K562 (cell line): Measurements from ENCODE around the gene FRAT1. TPM values are rescaled to one million over a fixed set of nuclear protein-coding genes. Genes with fewer than 3 reads are reported as not detected.

ENCODE experiments used
- ATAC-seq: fragments of 200-7000 bp; cut with Tn5 transposase; 3 replicates; pipeline ENCODE4 v1.9.1; 2020; ENCODE audit warnings: moderate library complexity
- BruUV-seq: library from RNA; stranded (reverse); fragments of 400-500 nt; replicated peaks from 2 replicates; lab custom pipeline; 2021; lab: Mats Ljungman, UMichigan
- CTCF ChIA-PET: fragments of 300-600 bp; formaldehyde crosslinking; extraction: SDS; loops from one replicate; lab custom pipeline; 2021; ENCODE audit warnings: low intra/inter-chr PET ratio; lab: Yijun Ruan, JAX
- POLR2A ChIA-PET: fragments of 300-600, 350-650 bp; sonication (Branson Sonifier 250); formaldehyde crosslinking; extraction: SDS; loops from one replicate; lab custom pipeline; 2021; ENCODE audit warnings: antibody characterized with exemption, inconsistent platforms; lab: Yijun Ruan, JAX
- DNase-seq, 4 experiments: peaks; one replicate each; pipeline versions ENCODE4 v3.0.0 to v3.0.0-alpha.2; 2011 to 2018; ENCODE audit warnings: low spot score in 3 of 4, mixed read lengths in 3 of 4; ENCODE audit errors: extremely low read depth in 1 of 4
- FAIRE-seq: peaks from 2 replicates; lab custom pipeline; 2011; peaks lifted over from hg19 to GRCh38; lab: Jason Lieb, UNC
- H2AFZ ChIP-seq: 2 replicates; pipeline ENCODE4 v1.6.0; 2011; ENCODE audit warnings: low read depth, low read length, control low read depth, inconsistent platforms
- H3K27ac ChIP-seq: fragments of 200-600 bp; 3 replicates; pipeline ENCODE4 v1.8.0; 2011; ENCODE audit warnings: low read depth, mild to moderate bottlenecking, control low read depth, inconsistent platforms, low read length, moderate library complexity, mixed read lengths; ENCODE audit errors: extremely low read depth
- H3K27me3 ChIP-seq, 2 experiments: fragments of 300-600 bp in 1 of 2; 2 replicates in 1 of 2; 3 replicates in 1 of 2; pipeline versions ENCODE4 v1.6.0 to v1.8.0; 2011; ENCODE audit warnings: inconsistent platforms in 2 of 2, low read length in 2 of 2, mild to moderate bottlenecking in 1 of 2, mixed read lengths in 1 of 2, moderate library complexity in 1 of 2; ENCODE audit not compliant: control insufficient read depth in 2 of 2, insufficient read depth in 2 of 2
- H3K36me3 ChIP-seq: fragments of 300-600 bp; 3 replicates; pipeline ENCODE4 v1.8.0; 2011; ENCODE audit warnings: mild to moderate bottlenecking, low read length, inconsistent platforms; ENCODE audit not compliant: control insufficient read depth, insufficient read depth
- H3K4me1 ChIP-seq, 2 experiments: fragments of 200-600 bp in 1 of 2; replicated peaks in 1 of 2; 2 replicates in 1 of 2; 3 replicates in 1 of 2; pipeline versions ENCODE4 v1.5.1 to v1.8.0; 2011; ENCODE audit warnings: inconsistent platforms in 2 of 2, low read length in 2 of 2, mild to moderate bottlenecking in 1 of 2, mixed read lengths in 1 of 2, moderate library complexity in 1 of 2; ENCODE audit not compliant: control insufficient read depth in 2 of 2, insufficient read depth in 2 of 2
- H3K4me2 ChIP-seq: 2 replicates; pipeline ENCODE4 v1.6.1; 2011; ENCODE audit warnings: low read length, control low read depth, inconsistent platforms, mixed read lengths; ENCODE audit not compliant: insufficient read depth
- H3K4me3 ChIP-seq: fragments of 200-600 bp; sonication (generic), shearing (Covaris generic); 2 replicates; pipeline ENCODE4 v1.5.1; 2016; ENCODE audit warnings: control low read depth, inconsistent platforms
- H3K79me2 ChIP-seq: fragments of 200-600 bp; 3 replicates; pipeline ENCODE4 v1.8.0; 2011; ENCODE audit warnings: low read length, inconsistent platforms; ENCODE audit not compliant: control insufficient read depth, insufficient read depth
- H3K9ac ChIP-seq, 2 experiments: 2 replicates each; pipeline versions ENCODE4 v1.6.0 to v1.6.1; 2011; ENCODE audit warnings: low read depth in 2 of 2, low read length in 2 of 2, control low read depth in 1 of 2, inconsistent platforms in 1 of 2, mild to moderate bottlenecking in 1 of 2, mixed read lengths in 1 of 2; ENCODE audit not compliant: insufficient read depth in 1 of 2
- H3K9me1 ChIP-seq: one replicate; pipeline ENCODE4 v1.6.0; 2011; ENCODE audit warnings: inconsistent platforms, mild to moderate bottlenecking, low read length, moderate library complexity; ENCODE audit not compliant: control insufficient read depth, insufficient read depth
- H3K9me3 ChIP-seq: replicated peaks from 2 replicates; pipeline ENCODE4 v1.5.1; 2011; ENCODE audit warnings: low read depth, low read length, inconsistent platforms; ENCODE audit not compliant: control insufficient read depth, insufficient read depth
- H4K20me1 ChIP-seq: replicated peaks from 2 replicates; pipeline ENCODE4 v1.6.1; 2011; ENCODE audit warnings: low read length, inconsistent platforms, mixed read lengths; ENCODE audit not compliant: control insufficient read depth, insufficient read depth
- ATF7 ChIP-seq: fragments of 450-650 bp; IDR thresholded peaks from 2 replicates; pipeline ENCODE4 v1.7.1; 2014; ENCODE audit warnings: mild to moderate bottlenecking, moderate library complexity
- FOXA3 ChIP-seq, 2 experiments: fragments of 450-650 bp in 1 of 2; sonication (generic) in 1 of 2; formaldehyde crosslinking; IDR thresholded peaks in 1 of 2; conservative IDR thresholded peaks in 1 of 2; 2 replicates each; pipeline versions ENCODE4 v1.4.0 to v1.8.0; 2020 to 2022; ENCODE audit warnings: mild to moderate bottlenecking in 2 of 2, missing genetic modification reagents in 1 of 2
- MCM5 ChIP-seq: fragments of 450-650 bp; IDR thresholded peaks from 2 replicates; pipeline ENCODE4 v1.6.1; 2016; ENCODE audit warnings: low read depth
- POLR2H ChIP-seq: IDR thresholded peaks from 2 replicates; pipeline ENCODE4 v1.6.1; 2016; ENCODE audit warnings: missing genetic modification characterization, low read depth, mild to moderate bottlenecking, control low read depth, missing compliant biosample characterization, moderate library complexity
- SRSF3 ChIP-seq: fragments of 200-400 bp; formaldehyde crosslinking; IDR thresholded peaks from 2 replicates; pipeline ENCODE4 v1.6.1; 2016; ENCODE audit warnings: mild to moderate bottlenecking, low read length, moderate library complexity; ENCODE audit not compliant: insufficient read depth
- TEAD4 ChIP-seq, 2 experiments: sonication (generic) in 1 of 2; formaldehyde crosslinking in 1 of 2; IDR thresholded peaks; 2 replicates each; pipeline versions ENCODE4 v1.6.1 to v1.8.0; 2012 to 2022; ENCODE audit warnings: borderline replicate concordance in 1 of 2, inconsistent platforms in 1 of 2, low read length in 1 of 2, mild to moderate bottlenecking in 1 of 2, missing genetic modification reagents in 1 of 2
- ZNF146 ChIP-seq: IDR thresholded peaks from one replicate; pipeline ENCODE4 v1.6.1; 2018; ENCODE audit warnings: missing compliant biosample characterization; ENCODE audit not compliant: unreplicated experiment
- WGBS: fragments of 100-300 bp; shearing (Covaris generic); methylation state at CpG from one replicate; pipeline ENCODE4 v1.1.6; 2016; ENCODE audit warnings: low coverage, mixed read lengths; ENCODE audit not compliant: insufficient coverage; ENCODE audit errors: missing lambda C conversion rate; 5-methylcytosine and 5-hydroxymethylcytosine counted together
- in situ Hi-C: fragments of 300-500 bp; cut with MboI; formaldehyde crosslinking; loops from 4 replicates; pipeline ENCODE4 v1.15.0; 2018; ENCODE audit warnings: inconsistent platforms, mixed read lengths
- intact Hi-C: fragments of 100-400 bp; cut with micrococcal nuclease; formaldehyde crosslinking; loops from 2 replicates; pipeline ENCODE4 v1.14.2; 2022
- polyA plus RNA-seq, 8 experiments: library from polyadenylated mRNA; depleted of rRNA in 4 of 8; stranded (reverse) in 5 of 8; unstranded in 3 of 8; fragments of >200 nt; fragmentation: Nextera tagmentation in 2 of 8; fragmentation: Illumina TruSeq in 1 of 8; extraction: Ambion mirVana in 2 of 8; extraction: Trizol in 1 of 8; gene quantifications; 2 replicates each; pipeline versions ENCODE4 v1.2.1 to v1.2.3, GENCODE V29; 2011 to 2014; ENCODE audit warnings: inconsistent platforms in 1 of 8, missing spikeins in 1 of 8
- total RNA-seq, 7 experiments: library from RNA; depleted of rRNA in 6 of 7; stranded (reverse); fragments of >200 nt in 6 of 7; fragmentation: Illumina TruSeq in 2 of 7; extraction: Trizol in 2 of 7; gene quantifications; 2 replicates each; pipeline versions ENCODE4 v1.2.1 to v1.2.3, GENCODE V29; 2011 to 2021; ENCODE audit warnings: low replicate concordance in 1 of 7
- TF ChIP-seq, protein P1 (sequence below): sonication (generic); formaldehyde crosslinking; IDR thresholded peaks from 2 replicates; pipeline ENCODE4 v1.8.1; 2023; ENCODE audit warnings: mild to moderate bottlenecking, missing genetic modification reagents

FRAT1 gene
- total and polyA plus RNA-seq, 9 of the 15 experiments (the other 6 are each of a cell fraction or from before 2014, with no cell fraction given), result 0.11 to 4.6 (median 1.4) TPM

- no peak for TF ChIP-seq SRSF3
Measured at GRCh38 chr10:97321804-97322190, 2.7 kb downstream of the FRAT1 start (continued).

GRCh38 chr10:97323501-97323900, 4.4 kb downstream of the FRAT1 start:
- H3K9me1 ChIP-seq, result no peaks in the 10 kb centered on the region
- in situ Hi-C loops (no loop called here), intact Hi-C loops (no loop called here)
- CTCF ChIA-PET, result no interaction called here
- no peak overlapping the region for H3K27ac ChIP-seq
- POLR2A ChIA-PET, result interaction anchor here (1.1 to 1.3 kb wide), 2 partner anchors 9 to 66 kb away, joined by 3 to 6 read pairs; no protein-coding TSS in a partner anchor
- H3K9me3 ChIP-seq, result no peaks in the 10 kb centered on the region
- H3K27me3 ChIP-seq, result no peaks in the 10 kb centered on the region
- FAIRE-seq (no peak), ATAC-seq (no peak), DNase-seq (no peak)
- TF ChIP-seq ATF7 (no peak), POLR2H (tag) (no peak), ZNF146 (no peak), FOXA3 (CRISPR knock-in tag; conservative IDR thresholded peaks at IDR 0.05 in 1 of 2, IDR thresholded peaks at IDR 0.05 in 1 of 2) (no peak), TEAD4 (IDR thresholded peaks at IDR 0.05; ENCODE audit: low read length) (no peak), TEAD4 (CRISPR knock-in tag; IDR thresholded peaks at IDR 0.05; ENCODE audit: borderline replicate concordance) (no peak), MCM5 (no peak)
- TF ChIP-seq, protein P1, sequence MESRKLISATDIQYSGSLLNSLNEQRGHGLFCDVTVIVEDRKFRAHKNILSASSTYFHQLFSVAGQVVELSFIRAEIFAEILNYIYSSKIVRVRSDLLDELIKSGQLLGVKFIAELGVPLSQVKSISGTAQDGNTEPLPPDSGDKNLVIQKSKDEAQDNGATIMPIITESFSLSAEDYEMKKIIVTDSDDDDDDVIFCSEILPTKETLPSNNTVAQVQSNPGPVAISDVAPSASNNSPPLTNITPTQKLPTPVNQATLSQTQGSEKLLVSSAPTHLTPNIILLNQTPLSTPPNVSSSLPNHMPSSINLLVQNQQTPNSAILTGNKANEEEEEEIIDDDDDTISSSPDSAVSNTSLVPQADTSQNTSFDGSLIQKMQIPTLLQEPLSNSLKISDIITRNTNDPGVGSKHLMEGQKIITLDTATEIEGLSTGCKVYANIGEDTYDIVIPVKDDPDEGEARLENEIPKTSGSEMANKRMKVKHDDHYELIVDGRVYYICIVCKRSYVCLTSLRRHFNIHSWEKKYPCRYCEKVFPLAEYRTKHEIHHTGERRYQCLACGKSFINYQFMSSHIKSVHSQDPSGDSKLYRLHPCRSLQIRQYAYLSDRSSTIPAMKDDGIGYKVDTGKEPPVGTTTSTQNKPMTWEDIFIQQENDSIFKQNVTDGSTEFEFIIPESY (CRISPR knock-in tag), result no peak
- no peak overlapping the region for H3K4me2 ChIP-seq
- H3K4me3 ChIP-seq, result no peak overlapping the region
- H4K20me1 ChIP-seq, result no peaks in the 10 kb centered on the region
- no TSS peak for BruUV-seq
- WGBS, result 43% methylated on average over 4 of the region's 4 CpGs
- H3K9ac ChIP-seq, result no peak overlapping the region
- peaks cover 14 to 27% of the 10 kb centered on the region in 2 experiments for H3K4me1 ChIP-seq
- no peak overlapping the region for H2AFZ ChIP-seq
- H3K79me2 ChIP-seq, result peaks cover 9% of the 10 kb centered on the region; the same call in 1 of the 3 replicates
- no peaks in the 10 kb centered on the region for H3K36me3 ChIP-seq
